Stimulated activated CD8-positive, alpha-beta memory T cell treated with anti-CD3 and anti-CD28 coated beads, Interleukin-12 subunit alpha, Interleukin-12 subunit beta, amount 100 ng/mL, for 4 hours (primary cell): ENCODE data around the gene POLR3C.
A peak's percentile ranks its signal among the peaks of the same experiment; 100 is the strongest.

Experiments
- DNase-seq: peaks from one replicate; pipeline ENCODE4 v3.0.0-alpha.2; 2020; ENCODE audit warnings: low read depth

POLR3C gene

DNA sequence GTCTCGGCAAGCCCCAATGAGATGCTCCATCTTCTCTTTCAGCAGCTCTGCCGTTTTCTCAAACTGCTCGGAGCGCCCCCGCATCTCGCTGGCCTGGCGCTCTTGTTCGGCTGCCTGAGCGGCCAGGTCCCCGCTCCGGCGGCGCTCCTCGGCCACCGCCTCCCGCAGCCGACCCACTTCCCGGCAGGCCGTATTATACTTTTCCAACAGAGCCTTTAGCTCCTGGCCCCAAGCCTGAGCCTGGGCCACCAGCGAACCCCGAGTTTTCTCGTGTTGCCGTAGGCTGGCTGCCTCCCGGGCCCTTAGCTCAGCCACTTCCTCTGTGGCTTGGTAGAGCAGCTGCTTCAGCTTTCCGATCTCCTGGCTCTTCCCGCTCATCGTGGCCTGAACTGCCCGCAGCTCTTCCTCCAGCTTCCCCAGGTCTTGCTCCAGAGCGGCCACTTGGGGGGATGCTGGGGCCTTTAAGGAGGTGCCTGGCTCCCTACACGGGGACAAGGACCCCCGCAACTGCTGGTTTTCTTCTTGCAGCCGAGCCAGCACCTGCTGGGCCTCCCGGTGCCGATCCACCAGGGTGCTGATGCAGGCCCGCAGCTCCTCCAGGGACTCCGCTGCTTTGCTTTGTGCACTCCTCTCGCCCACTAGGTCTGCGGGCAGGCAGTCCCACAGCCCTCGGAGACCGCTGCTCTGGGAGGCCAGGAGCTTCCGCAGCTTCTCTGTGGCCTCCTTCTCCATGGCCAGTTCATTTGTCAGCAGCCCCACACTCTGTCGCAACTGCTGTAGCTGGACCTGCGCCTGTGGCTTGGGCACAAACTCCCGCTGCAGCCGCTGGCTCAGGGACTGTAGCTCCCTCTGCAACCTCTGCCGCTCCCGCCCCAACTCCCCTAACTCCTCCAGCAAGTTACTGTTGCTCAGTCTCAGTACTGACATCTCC lies 48.3 kb downstream of the POLR3C start:
- DNase-seq = peak; percentile 18

DNA sequence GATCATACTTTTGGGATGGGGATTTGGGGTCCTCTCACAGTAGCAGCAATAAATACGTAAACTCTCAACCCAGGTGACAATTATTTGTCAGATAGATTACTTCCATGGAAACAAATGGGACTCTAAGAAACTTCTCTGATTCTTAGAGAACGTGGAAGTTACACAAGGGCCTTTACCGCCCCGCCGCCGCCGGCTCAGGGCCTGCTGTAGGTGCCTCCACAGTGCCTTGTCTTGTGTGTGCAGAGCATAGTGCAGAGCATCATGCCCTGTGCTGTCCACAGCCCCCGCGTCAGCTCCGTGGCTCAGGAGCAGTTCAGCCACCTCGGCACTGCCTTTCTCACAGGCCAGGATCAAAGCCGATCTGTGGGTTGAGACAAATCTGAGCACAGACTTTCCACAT lies 50.6 kb downstream of the POLR3C start:
- DNase-seq = no peak

DNA sequence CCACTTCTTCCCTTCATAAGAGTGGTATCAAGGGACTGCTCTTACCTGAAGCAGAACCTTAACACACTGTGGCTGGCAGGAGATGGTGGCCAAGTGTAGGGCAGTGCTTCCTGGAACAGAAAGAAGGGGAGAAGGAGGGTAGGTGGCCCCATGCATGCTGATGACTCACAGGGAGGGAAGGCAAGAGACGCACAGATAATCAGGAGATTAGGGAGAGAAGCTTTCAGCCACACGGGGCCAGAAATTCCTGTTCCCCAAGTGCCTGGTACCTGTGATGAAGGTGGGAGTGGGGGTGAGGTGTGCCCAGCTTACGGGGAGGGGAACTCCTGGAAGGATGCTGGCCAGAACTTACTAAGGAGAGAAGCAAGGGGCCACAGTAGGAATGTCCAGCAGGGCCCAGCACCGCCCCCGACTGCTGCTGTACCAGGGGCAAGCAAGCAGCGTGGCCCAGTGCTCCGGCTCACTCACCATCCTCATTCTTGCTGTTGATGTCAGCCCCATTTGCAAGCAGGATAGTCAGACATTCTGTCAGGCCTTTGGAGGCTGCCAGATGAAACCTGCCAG lies 54.0 kb downstream of the POLR3C start:
- DNase-seq = no peak

DNA sequence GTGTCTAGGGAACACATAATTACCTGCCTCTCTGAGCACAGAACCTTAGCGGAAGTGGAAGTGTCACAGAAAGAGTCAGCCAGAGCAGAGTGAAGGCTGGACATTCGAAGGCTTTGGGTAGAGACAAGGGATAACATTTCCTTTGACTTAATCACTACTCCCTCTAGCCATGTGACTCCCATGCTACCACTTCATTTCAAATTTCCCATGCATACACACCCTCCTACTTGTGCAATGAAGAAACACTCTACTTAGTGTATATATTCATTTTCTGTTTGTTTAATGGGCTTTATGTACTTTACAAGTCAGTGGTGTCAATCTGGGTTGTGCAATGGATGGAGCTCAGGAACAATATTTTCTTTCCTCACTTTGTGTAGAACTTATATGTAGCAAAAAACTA lies 54.7 kb downstream of the POLR3C start:
- no peak for DNase-seq

DNA sequence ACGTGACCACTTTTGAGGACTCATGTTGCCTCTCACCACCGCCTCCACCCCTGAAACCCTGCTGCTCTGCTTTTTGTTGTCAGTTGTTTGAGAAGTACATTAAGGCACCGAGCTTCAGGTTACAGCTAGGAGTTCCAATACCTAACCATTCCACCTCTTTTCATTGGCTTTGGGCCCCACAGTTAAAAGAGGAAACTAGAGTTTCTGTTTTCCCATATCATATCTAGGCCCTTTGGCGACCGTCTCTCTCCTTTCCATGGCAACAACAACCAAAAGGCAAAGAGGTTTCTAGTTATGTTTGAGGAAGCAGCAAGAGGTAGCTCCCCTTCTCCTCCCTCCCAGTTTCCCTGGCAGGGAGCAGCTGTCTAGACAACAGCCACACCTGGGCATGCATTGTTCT lies 55.8 kb downstream of the POLR3C start:
- no peak for DNase-seq

DNA sequence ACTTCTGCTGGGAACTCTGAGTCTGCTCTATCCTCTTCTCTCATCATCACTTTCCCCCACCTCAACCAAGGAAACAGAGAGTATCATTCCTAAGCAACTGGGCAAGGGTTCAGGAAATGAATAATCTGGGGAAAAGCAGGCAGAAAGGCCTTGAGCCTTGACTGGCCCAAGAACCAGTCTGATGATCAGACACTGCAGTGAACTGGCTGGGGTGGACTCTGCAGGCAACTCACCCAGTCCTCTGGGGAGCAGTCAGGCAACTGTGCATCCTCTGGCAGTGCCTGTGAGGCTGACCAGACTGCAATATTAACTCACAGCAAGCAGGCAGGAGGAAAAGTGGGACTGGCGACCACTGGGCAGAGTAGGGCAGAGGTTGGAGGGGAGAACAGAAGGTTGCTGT lies 60.7 kb downstream of the POLR3C start:
- no peak for DNase-seq

DNA sequence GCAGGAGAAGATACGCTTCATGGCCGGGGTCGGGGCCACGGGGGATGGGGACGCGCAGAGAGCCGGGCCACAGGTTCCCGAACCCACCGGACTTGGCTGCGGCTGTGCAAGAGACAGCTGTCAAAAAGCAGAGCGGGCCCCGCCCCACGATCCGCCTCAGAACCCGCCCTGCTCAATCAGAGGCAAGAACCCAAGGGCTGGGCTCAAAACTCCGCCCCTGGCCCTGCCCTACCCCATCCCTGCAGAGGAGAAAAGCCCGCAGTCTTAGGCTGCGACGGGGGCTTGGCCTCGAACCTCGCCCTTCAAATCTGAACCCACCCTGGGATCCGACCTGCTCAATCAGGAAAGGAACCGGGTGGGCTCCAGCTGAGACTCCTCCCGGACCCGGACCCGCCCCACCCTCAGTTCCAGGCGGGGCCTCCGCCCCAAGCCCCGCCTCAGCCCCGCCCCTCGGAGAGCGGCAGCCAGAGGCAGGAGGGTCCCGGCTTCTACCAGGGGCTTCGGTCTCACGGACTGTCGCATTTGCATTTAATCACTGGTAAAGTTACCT lies 61.8 kb downstream of the POLR3C start, which contains the start of gene ANKRD35:
TSS of gene ANKRD35 (minus strand) at position 129 of the 550 bp plus-strand sequence. CDS start at position 21, 108 bp downstream.
- peak; percentile 76 for DNase-seq

DNA sequence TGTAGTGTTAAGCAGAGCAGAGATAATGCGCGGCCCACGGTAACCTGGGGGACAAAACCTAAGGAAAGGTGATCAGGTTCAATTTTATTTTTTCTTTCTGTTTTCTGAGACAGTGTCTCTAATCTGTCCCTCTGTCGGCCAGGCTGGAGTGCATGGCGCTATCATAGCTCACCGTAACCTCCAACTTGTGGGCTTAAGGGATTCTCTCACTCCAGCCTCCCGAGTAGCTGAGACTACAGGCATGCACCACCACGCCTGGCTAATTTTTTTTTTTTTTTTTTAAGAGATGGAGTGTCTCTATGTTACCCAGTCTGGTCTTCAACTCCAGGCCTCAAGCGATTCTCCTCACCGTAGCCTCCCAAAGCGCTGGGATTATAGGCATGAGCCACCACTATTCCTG lies 62.4 kb downstream of the POLR3C start:
- DNase-seq = no peak

DNA sequence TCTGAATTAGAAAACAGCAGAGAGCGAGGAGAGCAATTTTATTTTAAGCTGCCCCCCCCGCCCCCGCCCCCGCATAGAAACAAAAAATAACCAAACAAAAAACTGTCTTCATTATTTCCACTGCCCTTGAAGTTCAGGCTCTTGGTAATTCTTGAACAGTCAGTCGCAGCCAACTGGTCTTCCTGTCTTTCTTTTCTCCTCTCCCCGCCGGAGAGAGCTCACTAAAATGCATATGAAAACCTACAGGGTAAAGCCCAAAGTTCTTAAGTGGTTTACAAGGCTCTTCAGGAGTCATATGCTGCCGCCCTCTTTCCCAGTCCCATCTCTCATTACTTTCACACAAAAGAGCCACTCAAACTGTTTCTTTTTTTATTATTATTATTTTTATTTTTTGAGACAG lies 62.8 kb downstream of the POLR3C start:
- no peak for DNase-seq

DNA sequence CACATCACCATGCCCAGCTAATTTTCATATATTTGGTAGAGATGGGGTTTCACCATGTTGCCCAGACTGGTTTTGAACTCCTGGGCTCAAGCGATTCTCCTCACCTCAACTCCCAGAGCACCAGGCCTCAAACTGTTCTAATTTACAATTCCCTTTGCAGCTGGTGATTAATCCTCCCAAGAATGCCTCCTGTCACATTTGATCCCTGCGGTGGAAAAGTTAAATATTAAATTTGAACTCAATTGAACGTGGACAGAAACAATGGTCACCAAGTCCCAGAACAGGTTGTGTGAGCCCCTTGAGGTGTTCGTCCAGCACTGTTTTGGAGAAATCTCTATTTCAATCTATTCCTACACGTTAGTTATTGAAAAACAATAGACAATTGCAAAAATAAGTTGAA lies 63.6 kb downstream of the POLR3C start:
- no peak for DNase-seq

DNA sequence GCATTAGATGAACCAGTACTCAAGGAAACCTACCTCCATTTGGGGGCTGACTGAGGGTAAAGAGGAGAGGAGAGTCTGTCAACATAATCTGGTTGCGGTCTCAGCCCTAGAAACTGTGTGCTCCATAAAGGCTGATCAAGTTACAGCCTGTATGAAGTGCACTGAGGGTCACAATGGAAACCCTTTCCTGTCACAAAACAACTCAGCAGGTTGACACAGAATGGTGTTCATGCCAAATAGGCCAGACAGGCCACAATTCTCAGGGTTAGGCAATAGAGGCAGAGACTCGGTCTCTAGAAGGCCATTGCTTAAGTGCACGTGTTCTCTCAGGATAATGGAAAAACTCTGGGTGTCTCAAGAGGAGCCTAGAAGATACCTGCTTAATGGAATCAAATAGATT lies 65.7 kb downstream of the POLR3C start:
- no peak for DNase-seq

DNA sequence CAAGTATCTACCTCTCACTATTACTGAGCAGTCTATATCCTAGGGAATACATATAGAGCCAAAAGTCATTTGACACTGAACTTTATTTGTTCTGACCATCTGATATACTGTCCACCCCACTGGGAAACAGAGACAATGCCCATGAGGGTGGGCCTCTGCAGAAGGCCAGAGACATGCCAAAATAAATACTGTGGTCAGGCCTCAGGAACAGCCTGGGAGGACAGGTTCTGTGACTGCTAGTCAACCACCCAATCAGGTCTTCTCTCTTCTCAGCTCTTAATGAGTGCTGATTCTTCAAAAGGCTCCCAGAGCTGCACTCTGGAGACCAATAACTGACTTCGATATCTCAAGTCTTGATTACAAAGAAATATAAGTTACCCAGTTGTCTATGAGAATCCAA lies 67.1 kb downstream of the POLR3C start:
- no peak for DNase-seq

DNA sequence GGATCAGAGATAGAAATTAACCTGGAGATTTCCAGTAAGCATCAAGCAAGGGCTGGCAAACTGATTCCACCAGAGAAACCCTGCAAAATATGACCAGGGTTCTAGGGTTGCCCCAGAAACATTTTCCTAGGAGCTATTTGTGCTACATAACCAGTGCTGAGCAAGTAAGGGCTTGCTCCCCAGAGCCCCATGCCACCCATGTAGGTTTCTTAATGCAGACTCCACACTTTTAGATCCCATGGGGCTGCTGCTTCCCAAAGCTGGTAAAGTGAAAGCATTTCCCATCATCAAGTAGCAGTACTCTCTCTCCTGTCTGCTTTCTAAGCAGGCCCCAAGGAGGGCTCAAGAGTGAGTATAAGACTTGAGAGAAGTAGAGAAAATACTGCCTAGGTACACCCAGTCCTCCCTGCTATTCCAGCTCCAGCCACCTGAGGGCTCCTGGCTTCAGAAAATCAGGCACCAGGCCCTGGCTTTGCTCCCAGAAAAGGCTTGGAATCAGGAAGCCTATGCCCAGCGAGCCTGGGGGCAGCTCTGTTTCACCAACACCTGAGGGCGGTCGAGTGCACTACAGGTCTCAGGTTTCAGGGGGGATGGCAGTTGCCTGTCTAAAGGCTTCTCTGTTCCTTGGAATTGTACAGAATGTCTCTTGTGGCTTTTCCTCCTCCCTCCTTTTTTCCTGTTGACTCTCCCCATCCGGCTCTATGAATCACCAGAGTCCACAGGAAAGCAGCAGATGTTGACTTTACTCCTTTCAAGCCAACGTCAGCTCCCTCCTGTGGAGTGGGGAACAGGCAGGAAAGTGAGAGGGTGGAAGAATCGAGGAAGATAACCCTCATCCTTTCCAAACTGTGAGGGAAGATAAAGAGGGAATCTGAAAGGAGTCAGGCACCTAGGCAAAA lies 67.8 kb downstream of the POLR3C start:
- no peak for DNase-seq

DNA sequence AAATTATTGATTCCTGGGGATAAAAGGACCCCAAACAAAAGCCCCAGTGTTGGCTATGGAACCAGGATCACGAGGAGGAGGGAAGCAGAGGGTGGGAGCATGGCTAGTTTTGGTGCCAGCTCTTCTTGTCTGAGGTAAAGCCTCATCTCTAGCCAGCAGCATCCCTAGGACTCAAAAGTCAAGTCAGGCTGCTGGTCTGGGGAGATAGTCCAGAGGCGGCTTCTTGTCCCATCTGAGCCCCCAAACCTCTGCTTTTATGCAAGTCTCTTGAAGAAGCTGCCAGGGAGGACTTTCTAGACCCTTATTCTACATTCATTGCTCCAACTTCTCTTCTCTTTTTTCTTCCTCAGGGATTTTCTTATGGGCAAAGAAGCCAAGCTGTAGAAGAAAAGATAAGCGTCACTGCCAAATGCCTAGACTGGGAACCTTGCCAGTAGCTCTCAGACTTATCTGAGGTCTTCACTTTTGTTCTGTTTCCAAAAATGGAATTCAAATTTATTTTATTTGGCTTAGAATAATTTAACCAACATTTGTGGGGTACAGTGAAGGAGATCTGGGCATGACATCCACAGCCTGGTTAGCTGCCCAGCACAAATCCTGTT lies 68.6 kb downstream of the POLR3C start:
- no peak for DNase-seq

DNA sequence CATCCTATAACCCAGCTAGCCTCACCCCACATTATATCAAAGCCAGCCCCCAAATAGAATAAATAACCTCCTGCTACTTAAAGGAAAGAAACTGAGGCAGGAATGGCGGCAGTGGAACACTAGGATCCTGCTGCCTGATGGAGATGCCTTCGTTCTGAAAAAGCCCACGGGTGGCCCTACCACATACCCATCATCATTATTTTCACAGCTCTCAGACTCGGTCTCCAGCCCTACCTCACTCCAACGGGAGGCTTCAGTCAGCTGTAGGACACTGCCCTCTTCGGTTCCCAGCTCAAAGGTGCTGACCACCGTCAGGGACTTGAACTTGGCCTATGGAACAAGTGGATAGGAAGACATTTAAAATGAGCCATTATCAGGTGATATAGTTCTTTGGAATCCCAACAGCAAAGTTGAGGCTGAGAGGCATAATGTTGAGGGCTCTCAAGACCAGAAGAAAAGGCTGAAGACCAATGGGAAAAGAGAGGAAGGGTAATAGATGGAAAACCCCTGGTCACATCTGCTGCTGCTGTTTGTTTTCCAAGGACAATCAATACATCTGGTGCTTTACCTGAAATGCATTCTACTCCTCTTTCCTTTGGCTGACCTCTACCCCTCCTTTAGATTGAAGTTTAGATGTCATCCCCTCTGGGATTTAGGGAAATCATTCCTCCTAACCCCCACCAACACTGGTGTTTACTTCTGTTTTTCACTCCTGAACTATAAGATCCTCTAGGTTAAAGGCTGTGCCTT lies 69.5 kb downstream of the POLR3C start:
- no peak for DNase-seq
